Testis (tissue), 3 donors: ENCODE measurements around the gene NT5M. TPM values are rescaled to one million over a fixed set of nuclear protein-coding genes. Genes with fewer than 3 reads are reported as not detected.

ENCODE experiments used
- DNase-seq: peaks from one replicate; pipeline ENCODE4 v3.0.0-alpha.2; 2019
- H3K27ac ChIP-seq, 2 donors: fragments of 200-600 bp; sonication (generic); one replicate each; pipeline ENCODE4 v1.5.1; 2019
- H3K27me3 ChIP-seq: fragments of 200-600 bp; sonication (generic); one replicate; pipeline ENCODE4 v1.5.1; 2019
- H3K36me3 ChIP-seq: fragments of 200-600 bp; sonication (generic); one replicate; pipeline ENCODE4 v1.5.1; 2017; ENCODE audit warnings: low read depth; ENCODE audit errors: missing control alignments
- H3K4me1 ChIP-seq: fragments of 200-600 bp; sonication (generic); one replicate; pipeline ENCODE4 v1.5.1; 2019
- H3K4me3 ChIP-seq, 2 donors: fragments of 200-600 bp; sonication (generic); one replicate each; pipeline ENCODE4 v1.5.1; 2017 to 2019
- H3K9me3 ChIP-seq: fragments of 200-600 bp; sonication (generic); one replicate; pipeline ENCODE4 v1.5.1; 2017
- POLR2A ChIP-seq: fragments of 450-650 bp; IDR thresholded peaks from one replicate; pipeline ENCODE4 v1.6.1; 2017; ENCODE audit warnings: antibody characterized with exemption, mild to moderate bottlenecking, moderate library complexity
- WGBS, 2 donors: methylation state at CpG; one replicate each; pipeline ENCODE4 v1.1.5; 2018; 5-methylcytosine and 5-hydroxymethylcytosine counted together
- intact Hi-C: fragments of 100-400 bp; cut with DNase I; formaldehyde crosslinking; loops from one replicate; pipeline ENCODE4 v1.15.1; 2023; ENCODE audit warnings: low total_unique reads
- polyA plus RNA-seq: library from polyadenylated mRNA; stranded (reverse); fragments of 350-450 nt; fragmentation: Illumina TruSeq; extraction: RNeasy Lipid Tissue Mini Kit (QIAGEN cat#74804); gene quantifications from one replicate; pipeline ENCODE4 v1.2.3, GENCODE V29; 2014; ENCODE audit warnings: low read depth, low replicate concordance; ENCODE audit not compliant: insufficient read depth
- total RNA-seq, 2 donors: library from RNA; depleted of rRNA; stranded (reverse); fragments of >200 nt; gene quantifications; one replicate each; pipeline ENCODE4 v1.2.3, GENCODE V29; 2016
- TF ChIP-seq, protein P1 (sequence below), 3 experiments: fragments of 450-650 bp in 2 of 3; fragments of 200-600 bp in 1 of 3; sonication (generic) in 1 of 3; IDR thresholded peaks; one replicate each; pipeline ENCODE4 v1.5.1; 2016 to 2019; ENCODE audit warnings: antibody characterized with exemption in 3 of 3, mild to moderate bottlenecking in 2 of 3, moderate library complexity in 1 of 3

The NT5M gene
- total and polyA plus RNA-seq, 3 donors from 2014 or later, result 26.1 to 47.5 (median 33.5) TPM

DNA sequence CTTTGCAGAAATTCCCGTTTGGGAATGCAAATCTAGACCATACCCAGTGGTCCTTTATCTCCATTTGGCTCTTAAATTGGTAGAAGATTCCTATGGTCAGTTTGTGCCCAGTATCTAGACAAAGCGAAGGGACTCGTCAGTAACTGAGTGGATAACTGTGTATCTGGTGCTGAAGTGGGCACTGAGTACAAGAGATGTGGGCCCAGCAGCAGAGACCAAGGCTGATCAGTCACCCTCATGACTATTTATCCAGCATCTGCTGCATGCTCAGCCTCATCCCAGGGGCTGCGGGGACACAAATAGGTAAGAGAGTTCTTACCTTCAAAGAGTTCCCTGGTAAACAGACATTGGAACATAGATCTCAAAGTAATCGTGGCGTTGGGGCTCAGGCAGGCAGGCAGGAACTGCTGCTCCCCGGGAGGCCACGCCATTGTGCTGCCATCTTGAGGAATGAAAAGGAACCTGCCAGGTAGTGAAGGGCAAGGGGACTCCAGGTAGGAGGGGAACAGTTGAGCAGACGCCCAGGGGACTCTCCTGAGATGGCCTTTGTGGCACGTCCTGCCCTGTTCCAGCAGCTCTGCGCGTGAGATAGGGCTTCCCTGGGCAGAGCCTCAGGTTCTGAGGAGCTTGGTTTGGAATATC lies 10.3 kb downstream of the NT5M start:
- WGBS, 2 donors, result 70 to 80% methylated on average over 12 of the region's 12 CpGs
- Histone ChIP-seq H3K27ac (no peak overlapping the region), H3K27me3 (no peaks in the 10 kb centered on the region), H3K9me3 (no peaks in the 10 kb centered on the region), H3K36me3 (no peaks in the 10 kb centered on the region), H3K4me3 (no peak overlapping the region), H3K4me1 (no peaks in the 10 kb centered on the region)
- TF ChIP-seq, protein P1, sequence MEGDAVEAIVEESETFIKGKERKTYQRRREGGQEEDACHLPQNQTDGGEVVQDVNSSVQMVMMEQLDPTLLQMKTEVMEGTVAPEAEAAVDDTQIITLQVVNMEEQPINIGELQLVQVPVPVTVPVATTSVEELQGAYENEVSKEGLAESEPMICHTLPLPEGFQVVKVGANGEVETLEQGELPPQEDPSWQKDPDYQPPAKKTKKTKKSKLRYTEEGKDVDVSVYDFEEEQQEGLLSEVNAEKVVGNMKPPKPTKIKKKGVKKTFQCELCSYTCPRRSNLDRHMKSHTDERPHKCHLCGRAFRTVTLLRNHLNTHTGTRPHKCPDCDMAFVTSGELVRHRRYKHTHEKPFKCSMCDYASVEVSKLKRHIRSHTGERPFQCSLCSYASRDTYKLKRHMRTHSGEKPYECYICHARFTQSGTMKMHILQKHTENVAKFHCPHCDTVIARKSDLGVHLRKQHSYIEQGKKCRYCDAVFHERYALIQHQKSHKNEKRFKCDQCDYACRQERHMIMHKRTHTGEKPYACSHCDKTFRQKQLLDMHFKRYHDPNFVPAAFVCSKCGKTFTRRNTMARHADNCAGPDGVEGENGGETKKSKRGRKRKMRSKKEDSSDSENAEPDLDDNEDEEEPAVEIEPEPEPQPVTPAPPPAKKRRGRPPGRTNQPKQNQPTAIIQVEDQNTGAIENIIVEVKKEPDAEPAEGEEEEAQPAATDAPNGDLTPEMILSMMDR (IDR thresholded peaks at IDR 0.05), result peak in 2 of 3 experiments; percentile 38 to 41
- TF ChIP-seq POLR2A, result no peak
- intact Hi-C loops, result no loop called here
- DNase-seq, result peak; percentile 67

DNA sequence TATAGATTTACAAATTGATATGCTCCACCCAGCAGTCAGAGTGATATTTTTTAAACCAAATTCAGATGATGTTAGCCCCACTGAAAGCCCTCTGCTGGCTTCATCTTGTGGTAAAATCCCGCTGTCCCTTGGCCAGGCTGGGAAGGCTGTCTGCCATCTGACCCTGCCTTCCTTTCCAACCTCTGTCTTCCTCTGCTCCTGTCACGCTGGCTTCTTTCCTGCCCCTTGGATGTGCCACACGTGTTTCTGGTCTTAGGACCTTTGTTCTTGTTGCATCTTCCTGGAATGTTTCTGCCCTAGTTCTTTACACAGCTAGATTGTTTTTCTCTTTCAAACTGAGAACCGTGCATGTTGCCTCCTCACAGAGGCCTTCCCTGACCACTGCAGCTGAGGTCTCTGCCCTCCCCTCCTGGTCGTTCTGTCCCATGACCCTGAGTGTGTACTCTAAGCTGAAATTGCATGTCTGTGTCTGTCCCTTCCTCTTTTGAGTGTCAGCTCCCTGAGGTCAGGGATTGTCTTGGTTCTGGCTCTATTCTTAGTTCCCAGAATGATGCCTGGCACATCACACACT lies 11.4 kb downstream of the NT5M start:
- intact Hi-C loops, result no loop called here
- Histone ChIP-seq H3K36me3 (no peaks in the 10 kb centered on the region), H3K9me3 (no peaks in the 10 kb centered on the region), H3K27me3 (no peaks in the 10 kb centered on the region), H3K4me1 (no peaks in the 10 kb centered on the region), H3K4me3 (no peak overlapping the region), H3K27ac (no peak overlapping the region)
- DNase-seq, result no peak
- TF ChIP-seq POLR2A, result no peak
- TF ChIP-seq, protein P1 (IDR thresholded peaks at IDR 0.05), result no peak
- 63 to 72% methylated on average over 5 of the region's 5 CpGs for WGBS, 2 donors

DNA sequence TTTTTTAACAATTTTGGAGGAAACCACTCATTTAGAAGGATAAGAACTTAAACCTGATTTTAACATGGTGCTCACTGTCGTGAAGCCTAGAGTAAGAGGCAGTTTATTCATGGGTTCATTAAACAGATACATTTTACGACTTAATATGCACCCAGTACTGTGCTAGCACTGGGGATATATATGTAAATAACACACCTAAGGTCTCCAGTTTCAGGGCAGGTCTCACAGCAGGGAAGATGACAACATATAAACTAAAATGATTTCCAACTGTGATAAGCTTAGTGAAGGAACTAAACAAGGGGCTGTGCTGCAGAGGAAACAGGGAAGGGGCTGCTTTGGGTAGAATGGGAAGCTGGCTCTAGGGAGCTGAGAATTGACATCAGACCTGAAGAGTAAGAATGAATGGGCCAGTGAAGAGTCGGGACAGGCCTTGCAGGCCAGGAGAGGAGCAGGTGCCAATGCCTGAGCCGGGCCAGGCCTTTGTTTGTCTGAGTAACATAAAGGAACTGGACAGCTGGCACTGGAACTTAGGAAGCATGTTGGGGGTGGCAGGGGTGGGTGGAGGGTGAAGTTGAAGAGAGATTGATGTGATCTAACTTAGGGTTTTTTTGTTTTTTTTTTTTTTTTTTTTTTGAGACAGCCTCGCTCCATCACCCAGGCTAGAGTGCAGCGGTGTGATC lies 12.1 kb downstream of the NT5M start:
- no peak for DNase-seq
- no peaks in the 10 kb centered on the region for H3K9me3 ChIP-seq
- intact Hi-C loops, result no loop called here
- no peaks in the 10 kb centered on the region for H3K27me3 ChIP-seq
- H3K4me3 ChIP-seq, result no peak overlapping the region
- 90 to 94% methylated on average over 6 of the region's 6 CpGs for WGBS, 2 donors
- H3K36me3 ChIP-seq, result no peaks in the 10 kb centered on the region
- no peak overlapping the region for H3K27ac ChIP-seq
- H3K4me1 ChIP-seq, result no peaks in the 10 kb centered on the region
- TF ChIP-seq, protein P1 (IDR thresholded peaks at IDR 0.05), result no peak
- no peak for TF ChIP-seq POLR2A

DNA sequence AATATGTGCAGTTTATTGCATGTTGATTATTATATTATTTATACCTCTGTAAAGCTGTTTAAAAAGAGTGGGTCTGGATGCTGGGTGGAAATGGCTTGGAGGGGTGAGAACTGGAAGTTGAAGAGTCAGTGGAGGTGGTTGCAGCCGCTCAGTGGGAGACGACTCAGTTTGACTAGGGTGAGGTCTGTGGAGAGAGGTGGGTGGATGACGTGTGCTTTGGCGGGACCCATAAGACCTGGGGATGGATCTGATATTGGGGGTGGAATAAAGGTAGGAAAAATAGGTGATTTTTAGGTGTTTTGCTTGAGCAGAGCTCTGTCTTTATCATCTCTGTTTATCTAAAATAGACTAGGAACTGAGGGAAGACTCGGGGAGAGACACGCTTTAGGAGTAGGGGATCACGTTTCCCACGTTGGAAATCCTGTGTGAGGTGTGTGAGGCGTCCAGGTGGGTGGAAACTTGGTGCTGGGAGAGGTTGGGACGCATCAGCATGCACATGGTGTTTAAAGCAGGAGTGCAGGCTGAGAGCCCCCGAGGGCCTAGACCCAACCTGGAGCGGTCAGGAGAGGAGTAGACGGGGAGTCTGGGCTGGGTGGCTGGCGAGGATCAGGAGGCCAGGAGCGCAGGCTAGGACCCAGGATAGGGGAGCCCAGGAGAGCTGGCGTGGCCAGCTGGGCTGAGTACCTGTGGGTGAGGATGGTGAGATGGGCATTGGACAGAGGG lies 17.2 kb downstream of the NT5M start:
- WGBS, 2 donors, result 93 to 95% methylated on average over 16 of the region's 16 CpGs
- no peaks in the 10 kb centered on the region for H3K36me3 ChIP-seq
- DNase-seq, result peak; percentile 8
- no peaks in the 10 kb centered on the region for H3K27me3 ChIP-seq
- intact Hi-C loops, result no loop called here
- H3K4me3 ChIP-seq, result no peak overlapping the region
- no peaks in the 10 kb centered on the region for H3K4me1 ChIP-seq
- H3K9me3 ChIP-seq, result no peaks in the 10 kb centered on the region
- peak overlapping the region in 1 of 2 donors; percentile 45 for H3K27ac ChIP-seq
- no peak for TF ChIP-seq POLR2A
- TF ChIP-seq, protein P1 (IDR thresholded peaks at IDR 0.05), result no peak
